Naive thymus-derived CD4-positive, alpha-beta T cell (primary cell): ENCODE results near the gene SSTR4. TPM values are rescaled to one million over a fixed set of nuclear protein-coding genes. Genes with fewer than 3 reads are reported as not detected.

Experiments
- ATAC-seq: fragments of 150-1000 bp; cut with Tn5 transposase; 2 replicates; pipeline ENCODE4 v1.10.0; 2021; ENCODE audit warnings: mild to moderate bottlenecking, moderate library complexity
- CTCF ChIA-PET: fragments of 350-600 bp; sonication (Branson Sonifier 250); formaldehyde crosslinking; loops from one replicate; lab custom pipeline; 2021; ENCODE audit warnings: antibody characterized with exemption; lab: Charles Lee
- POLR2A ChIA-PET: fragments of 350-600 bp; sonication (Branson Sonifier 250); formaldehyde crosslinking; loops from one replicate; lab custom pipeline; 2021; ENCODE audit warnings: antibody characterized with exemption, inconsistent platforms; lab: Charles Lee
- DNase-seq, 9 donors: peaks; one replicate each; pipeline versions ENCODE4 v3.0.0 to v3.0.0-alpha.2; 2020 to 2022; ENCODE audit warnings: mixed read lengths in 1 of 9
- H3K27ac ChIP-seq: one replicate; pipeline ENCODE4 v1.7.0; 2013; ENCODE audit warnings: mild to moderate bottlenecking, low read depth, low read length, moderate library complexity
- H3K27me3 ChIP-seq, 2 donors: one replicate each; pipeline ENCODE4 v1.7.0; 2013; ENCODE audit warnings: low read length in 2 of 2, mild to moderate bottlenecking in 2 of 2, moderate library complexity in 2 of 2; ENCODE audit not compliant: control insufficient read depth in 2 of 2, insufficient read depth in 2 of 2
- H3K36me3 ChIP-seq, 3 experiments: 1 replicate in 2 of 3; 2 replicates in 1 of 3; pipeline ENCODE4 v1.7.0; 2013; ENCODE audit warnings: low read length in 3 of 3, mild to moderate bottlenecking in 3 of 3, moderate library complexity in 1 of 3; ENCODE audit not compliant: insufficient read depth in 3 of 3, control insufficient read depth in 2 of 3
- H3K4me1 ChIP-seq, 2 donors: one replicate each; pipeline ENCODE4 v1.7.0; 2013; ENCODE audit warnings: low read length in 2 of 2, mild to moderate bottlenecking in 2 of 2, moderate library complexity in 1 of 2; ENCODE audit not compliant: control insufficient read depth in 2 of 2, insufficient read depth in 2 of 2
- H3K4me3 ChIP-seq: 2 replicates; pipeline ENCODE4 v1.7.0; 2013; ENCODE audit warnings: mild to moderate bottlenecking, low read length
- H3K9me3 ChIP-seq, 3 experiments: 1 replicate in 2 of 3; 2 replicates in 1 of 3; pipeline ENCODE4 v1.7.0; 2013; ENCODE audit warnings: low read length in 3 of 3; ENCODE audit not compliant: control insufficient read depth in 2 of 3
- H3K27ac Mint-ChIP-seq, 9 donors: one replicate each; pipeline ENCODE4 v1.8.0; 2020 to 2022; ENCODE audit warnings: mixed read lengths in 9 of 9, mild to moderate bottlenecking in 8 of 9, moderate library complexity in 5 of 9, inconsistent platforms in 2 of 9
- H3K27me3 Mint-ChIP-seq, 5 donors: one replicate each; pipeline ENCODE4 v1.8.0; 2021 to 2022; ENCODE audit warnings: mixed read lengths in 5 of 5, mild to moderate bottlenecking in 1 of 5
- H3K36me3 Mint-ChIP-seq, 5 donors: one replicate each; pipeline ENCODE4 v1.8.0; 2020 to 2022; ENCODE audit warnings: mixed read lengths in 5 of 5, mild to moderate bottlenecking in 3 of 5, inconsistent platforms in 1 of 5
- H3K4me1 Mint-ChIP-seq, 7 donors: one replicate each; pipeline ENCODE4 v1.8.0; 2020 to 2022; ENCODE audit warnings: mixed read lengths in 7 of 7, mild to moderate bottlenecking in 3 of 7, inconsistent platforms in 1 of 7
- H3K4me3 Mint-ChIP-seq, 10 donors: one replicate each; pipeline ENCODE4 v1.8.0; 2020 to 2022; ENCODE audit warnings: mild to moderate bottlenecking in 10 of 10, mixed read lengths in 10 of 10, moderate library complexity in 6 of 10, inconsistent platforms in 2 of 10
- H3K9me3 Mint-ChIP-seq, 11 donors: one replicate each; pipeline ENCODE4 v1.8.0; 2020 to 2022; ENCODE audit warnings: mixed read lengths in 11 of 11, mild to moderate bottlenecking in 4 of 11, inconsistent platforms in 1 of 11, moderate library complexity in 1 of 11
- intact Hi-C, 2 donors: fragments of 100-400 bp; cut with micrococcal nuclease; formaldehyde crosslinking; loops; one replicate each; pipeline ENCODE4 v1.15.1; 2023
- polyA plus RNA-seq, 2 donors: library from polyadenylated mRNA; unstranded; fragments of 300-500 nt; fragmentation: Illumina TruSeq; gene quantifications; one replicate each; pipeline ENCODE4 v1.2.3, GENCODE V29; 2021
- total RNA-seq, 6 experiments: library from RNA in 5 of 6; stranded (reverse) in 5 of 6; gene quantifications; 1 replicate in 5 of 6; 2 replicates in 1 of 6; pipeline ENCODE4 v1.2.3 and lab custom pipeline; 2021 to 2026

Gene SSTR4
- total and polyA plus RNA-seq, 7 experiments from 2014 or later = not detected

GRCh38 chr20:23007886-23008655 is 27.0 kb upstream of the SSTR4 start:
- DNase-seq (no peak), ATAC-seq (no peak)
- no peak overlapping the region for H3K27ac ChIP-seq
- H3K27me3 ChIP-seq = no peaks in the 10 kb centered on the region
- no peaks in the 10 kb centered on the region for H3K4me1 ChIP-seq
- Mint-ChIP-seq H3K27ac (no peak overlapping the region), H3K36me3 (no peaks in the 10 kb centered on the region), H3K9me3 (no peaks in the 10 kb centered on the region), H3K27me3 (peaks cover 0 to 7% (median 0%) of the 10 kb centered on the region in 5 donors), H3K4me1 (no peaks in the 10 kb centered on the region), H3K4me3 (no peak overlapping the region)
- H3K9me3 ChIP-seq = no peaks in the 10 kb centered on the region
- H3K36me3 ChIP-seq = no peaks in the 10 kb centered on the region
- ChIA-PET CTCF (no interaction called here), POLR2A (no interaction called here)
- intact Hi-C loops = no loop called here
- H3K4me3 ChIP-seq = no peak overlapping the region

GRCh38 chr20:23008667-23009066 is 26.4 kb upstream of the SSTR4 start:
- CTCF ChIA-PET = no interaction called here
- intact Hi-C loops = no loop called here
- Histone ChIP-seq H3K27me3 (no peaks in the 10 kb centered on the region), H3K9me3 (no peaks in the 10 kb centered on the region), H3K4me3 (no peak overlapping the region), H3K4me1 (no peaks in the 10 kb centered on the region), H3K36me3 (no peaks in the 10 kb centered on the region), H3K27ac (no peak overlapping the region)
- H3K4me1 Mint-ChIP-seq = no peaks in the 10 kb centered on the region
- H3K27me3 Mint-ChIP-seq = peaks cover 0 to 7% (median 0%) of the 10 kb centered on the region in 5 donors
- H3K27ac Mint-ChIP-seq = no peak overlapping the region
- H3K9me3 Mint-ChIP-seq = no peaks in the 10 kb centered on the region
- ATAC-seq (no peak), DNase-seq (no peak)
- H3K36me3 Mint-ChIP-seq = no peaks in the 10 kb centered on the region
- POLR2A ChIA-PET = no interaction called here
- no peak overlapping the region for H3K4me3 Mint-ChIP-seq

DNA sequence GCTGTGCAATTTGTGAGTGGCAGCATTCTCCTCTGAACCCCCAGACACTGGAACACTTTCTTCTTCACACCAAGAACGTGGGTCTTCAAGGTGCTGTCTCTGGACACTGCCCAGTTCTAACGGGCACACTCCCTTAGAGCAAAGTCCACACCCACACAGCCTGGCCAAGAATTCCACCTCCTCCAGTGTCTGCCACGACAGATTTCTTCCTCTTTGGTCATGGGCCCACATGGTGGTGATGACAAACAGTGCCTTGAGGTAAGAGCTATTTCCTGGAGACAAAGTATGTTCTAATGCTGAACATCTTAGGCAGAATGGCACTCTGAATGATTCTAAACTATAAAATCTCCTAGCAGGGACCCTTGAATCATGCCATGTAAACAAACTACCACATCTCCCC is 25.5 kb upstream of the SSTR4 start:
- H3K27ac Mint-ChIP-seq = no peak overlapping the region
- no peak overlapping the region for H3K4me3 ChIP-seq
- intact Hi-C loops = no loop called here
- no peak overlapping the region for H3K4me3 Mint-ChIP-seq
- peaks cover 0 to 7% (median 0%) of the 10 kb centered on the region in 5 donors for H3K27me3 Mint-ChIP-seq
- H3K4me1 ChIP-seq = no peaks in the 10 kb centered on the region
- no peaks in the 10 kb centered on the region for H3K4me1 Mint-ChIP-seq
- DNase-seq (no peak), ATAC-seq (no peak)
- H3K36me3 Mint-ChIP-seq = no peaks in the 10 kb centered on the region
- POLR2A ChIA-PET = no interaction called here
- H3K27ac ChIP-seq = no peak overlapping the region
- no peaks in the 10 kb centered on the region for H3K9me3 ChIP-seq
- no peaks in the 10 kb centered on the region for H3K36me3 ChIP-seq
- CTCF ChIA-PET = no interaction called here
- no peaks in the 10 kb centered on the region for H3K27me3 ChIP-seq
- H3K9me3 Mint-ChIP-seq = no peaks in the 10 kb centered on the region

DNA sequence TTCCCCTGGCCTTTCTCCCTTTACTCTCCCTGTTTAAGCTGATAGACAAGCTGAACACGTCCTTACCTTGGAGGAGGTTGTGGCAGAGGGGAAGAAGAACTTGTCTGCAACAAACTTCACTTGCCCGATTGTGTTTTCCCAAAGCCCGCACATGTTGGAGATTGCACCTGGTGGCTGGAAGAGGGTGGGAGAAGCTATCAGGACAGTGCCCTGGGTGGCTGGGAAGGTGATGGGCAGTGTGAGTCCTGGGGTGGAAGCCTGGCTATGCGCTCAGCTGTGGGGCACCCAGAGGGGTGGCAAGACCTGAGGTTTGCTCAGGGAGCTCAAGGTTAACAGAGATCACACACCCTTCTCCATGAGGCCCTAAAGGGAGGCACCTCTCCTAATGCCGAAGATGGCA is 25.0 kb upstream of the SSTR4 start:
- Mint-ChIP-seq H3K27ac (no peak overlapping the region), H3K9me3 (no peaks in the 10 kb centered on the region), H3K4me3 (no peak overlapping the region), H3K4me1 (no peaks in the 10 kb centered on the region), H3K27me3 (peaks cover 0 to 7% (median 0%) of the 10 kb centered on the region in 5 donors), H3K36me3 (no peaks in the 10 kb centered on the region)
- ChIA-PET CTCF (no interaction called here), POLR2A (no interaction called here)
- Histone ChIP-seq H3K4me3 (no peak overlapping the region), H3K4me1 (no peaks in the 10 kb centered on the region), H3K27me3 (no peaks in the 10 kb centered on the region), H3K36me3 (no peaks in the 10 kb centered on the region), H3K9me3 (no peaks in the 10 kb centered on the region), H3K27ac (no peak overlapping the region)
- intact Hi-C loops = no loop called here
- ATAC-seq (no peak), DNase-seq (no peak)

DNA sequence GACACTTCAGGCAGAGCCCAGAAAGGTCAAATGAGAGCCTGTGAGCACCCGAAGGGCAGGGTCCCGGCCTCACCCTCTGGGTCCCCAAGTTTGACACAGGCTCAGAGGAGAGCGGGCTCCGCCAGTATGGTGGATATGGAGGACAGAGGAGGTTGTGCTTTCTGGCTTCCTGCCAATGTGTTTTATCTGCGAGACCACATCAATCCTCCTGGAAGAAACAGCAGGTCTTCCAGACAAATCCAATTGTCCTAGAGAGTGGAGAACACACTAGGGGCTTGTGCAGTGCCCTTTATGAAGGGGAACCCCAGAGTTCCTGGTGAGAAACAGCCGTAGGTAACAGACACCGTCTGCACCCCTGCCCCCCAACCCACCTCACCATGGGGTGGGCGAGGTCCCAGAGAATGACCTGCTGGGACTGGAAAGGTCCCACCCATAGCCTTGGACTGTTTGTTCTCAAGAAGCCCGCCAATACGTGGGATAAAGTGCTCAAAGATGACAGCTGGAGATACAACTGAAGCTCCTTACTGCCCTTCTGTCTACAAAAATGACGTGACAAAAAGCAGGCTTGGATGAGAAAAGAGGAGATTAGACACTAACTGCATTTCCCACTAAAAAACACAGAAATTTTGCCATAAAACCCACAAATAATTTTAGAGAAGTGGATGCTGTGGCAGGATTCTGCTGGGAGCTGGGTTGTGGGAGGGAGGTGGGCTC is 23.9 kb upstream of the SSTR4 start:
- Histone ChIP-seq H3K9me3 (no peaks in the 10 kb centered on the region), H3K27ac (no peak overlapping the region), H3K27me3 (no peaks in the 10 kb centered on the region), H3K4me1 (no peaks in the 10 kb centered on the region), H3K36me3 (no peaks in the 10 kb centered on the region), H3K4me3 (no peak overlapping the region)
- Mint-ChIP-seq H3K36me3 (no peaks in the 10 kb centered on the region), H3K27ac (no peak overlapping the region), H3K4me3 (no peak overlapping the region), H3K4me1 (no peaks in the 10 kb centered on the region), H3K27me3 (peaks cover 0 to 7% (median 0%) of the 10 kb centered on the region in 5 donors), H3K9me3 (no peaks in the 10 kb centered on the region)
- ChIA-PET CTCF (no interaction called here), POLR2A (no interaction called here)
- intact Hi-C loops = no loop called here
- DNase-seq (no peak), ATAC-seq (no peak)

DNA sequence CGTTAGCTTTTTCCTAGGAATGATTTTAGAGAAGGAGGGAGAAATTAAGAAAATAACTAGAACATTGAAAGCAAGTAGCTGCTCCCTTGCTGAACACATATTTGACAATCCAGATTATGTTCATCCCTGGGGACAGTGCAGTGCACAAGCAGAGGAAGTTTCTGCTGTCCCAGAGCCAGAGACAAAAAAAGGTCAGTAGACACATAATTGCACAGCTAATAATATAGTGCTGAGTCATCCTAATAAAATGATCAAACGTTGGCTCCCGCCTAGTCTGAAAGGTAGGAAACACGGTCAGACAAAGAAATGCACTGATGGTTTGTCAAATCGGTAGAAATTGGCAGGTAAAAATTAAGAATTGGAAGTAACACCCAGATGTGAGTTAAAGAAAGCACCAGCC is 21.7 kb upstream of the SSTR4 start:
- ATAC-seq = no peak
- intact Hi-C loops = no loop called here
- H3K4me1 Mint-ChIP-seq = no peaks in the 10 kb centered on the region
- Histone ChIP-seq H3K9me3 (no peaks in the 10 kb centered on the region), H3K4me1 (no peaks in the 10 kb centered on the region), H3K27ac (no peak overlapping the region), H3K4me3 (no peak overlapping the region), H3K27me3 (no peaks in the 10 kb centered on the region), H3K36me3 (no peaks in the 10 kb centered on the region)
- H3K36me3 Mint-ChIP-seq = no peaks in the 10 kb centered on the region
- no peak overlapping the region for H3K4me3 Mint-ChIP-seq
- no peak overlapping the region for H3K27ac Mint-ChIP-seq
- H3K9me3 Mint-ChIP-seq = no peaks in the 10 kb centered on the region
- H3K27me3 Mint-ChIP-seq = peaks cover 0 to 7% (median 0%) of the 10 kb centered on the region in 5 donors
- CTCF ChIA-PET = no interaction called here
- DNase-seq = no peak
- POLR2A ChIA-PET = no interaction called here

DNA sequence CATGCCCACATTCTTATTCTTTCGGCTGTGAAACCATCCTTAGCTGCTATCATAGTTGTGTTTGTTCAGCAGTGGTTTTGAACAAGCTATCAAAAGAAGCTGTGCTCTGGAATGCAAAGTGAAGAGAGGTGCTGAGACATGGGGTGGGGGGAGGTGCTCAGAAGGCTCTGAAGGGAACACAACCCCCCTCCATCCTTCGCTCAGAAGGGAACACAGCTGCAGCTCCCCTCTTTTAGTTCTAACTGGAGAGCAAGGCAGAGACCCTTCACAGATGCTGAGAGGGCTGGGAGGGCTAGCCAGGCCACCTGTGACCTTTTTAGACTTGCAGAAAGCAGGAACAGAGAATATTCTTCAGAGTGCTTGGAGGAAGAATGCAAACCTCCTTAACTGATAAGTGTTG is 17.6 kb upstream of the SSTR4 start:
- Mint-ChIP-seq H3K27me3 (peaks cover 0 to 3% (median 0%) of the 10 kb centered on the region in 5 donors), H3K27ac (no peak overlapping the region), H3K4me1 (no peaks in the 10 kb centered on the region), H3K4me3 (no peak overlapping the region), H3K36me3 (no peaks in the 10 kb centered on the region), H3K9me3 (no peaks in the 10 kb centered on the region)
- no peak for DNase-seq
- POLR2A ChIA-PET = no interaction called here
- H3K4me3 ChIP-seq = no peak overlapping the region
- H3K27me3 ChIP-seq = no peaks in the 10 kb centered on the region
- intact Hi-C loops = no loop called here
- no peaks in the 10 kb centered on the region for H3K9me3 ChIP-seq
- H3K36me3 ChIP-seq = no peaks in the 10 kb centered on the region
- CTCF ChIA-PET = no interaction called here
- no peak overlapping the region for H3K27ac ChIP-seq
- H3K4me1 ChIP-seq = no peaks in the 10 kb centered on the region
- ATAC-seq = no peak
